Astrocyte of the spinal cord (primary cell): Measurements from ENCODE around the gene JMJD1C.

Experiments
- DNase-seq: peaks from one replicate; pipeline ENCODE4 v3.0.0; 2011; ENCODE audit warnings: low read depth, low spot score
- H3K4me3 ChIP-seq: 2 replicates; pipeline ENCODE4 v1.5.1; 2011; ENCODE audit warnings: low read depth, mild to moderate bottlenecking, low read length, moderate library complexity
- CTCF ChIP-seq: IDR thresholded peaks from 2 replicates; pipeline ENCODE4 v1.5.1; 2012; ENCODE audit warnings: low read depth, mild to moderate bottlenecking, low read length, inconsistent platforms
- in situ Hi-C: cut with HindIII; loops from 2 replicates; pipeline ENCODE4 v1.10.0; 2017; ENCODE audit warnings: low sequenced_read_pairs

JMJD1C gene

DNA sequence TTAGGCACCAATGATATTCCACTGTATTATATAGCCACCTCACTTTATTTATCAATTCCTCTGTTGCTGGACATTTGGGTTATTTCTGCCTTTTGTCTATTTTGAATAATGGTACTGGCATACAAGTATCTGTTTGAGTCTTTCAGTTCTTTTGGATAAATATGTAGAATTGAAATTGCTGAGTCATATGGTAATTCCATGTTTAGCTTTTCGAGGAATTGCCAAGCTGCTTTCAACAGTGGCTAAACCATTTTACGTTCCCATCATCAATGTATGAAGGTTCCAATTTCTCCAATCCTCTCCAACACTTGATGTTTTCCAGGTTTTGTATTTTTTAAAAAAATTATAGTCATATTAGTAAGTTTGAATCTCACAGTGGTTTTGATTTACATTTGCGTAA lies 42.3 kb downstream of the JMJD1C start:
- H3K4me3 ChIP-seq, result no peak overlapping the region
- no peak for DNase-seq
- TF ChIP-seq CTCF, result no peak
- in situ Hi-C loops, result no loop called here

- H3K4me3 ChIP-seq, result no peak overlapping the region
- in situ Hi-C loops, result no loop called here
- DNase-seq, result no peak
- TF ChIP-seq CTCF, result no peak
Measured at GRCh38 chr10:63421591-63421990, 44.2 kb downstream of the JMJD1C start.

- no peak for TF ChIP-seq CTCF
- in situ Hi-C loops, result no loop called here
- no peak overlapping the region for H3K4me3 ChIP-seq
- no peak for DNase-seq
Measured at GRCh38 chr10:63416376-63416775, 49.4 kb downstream of the JMJD1C start.

DNA sequence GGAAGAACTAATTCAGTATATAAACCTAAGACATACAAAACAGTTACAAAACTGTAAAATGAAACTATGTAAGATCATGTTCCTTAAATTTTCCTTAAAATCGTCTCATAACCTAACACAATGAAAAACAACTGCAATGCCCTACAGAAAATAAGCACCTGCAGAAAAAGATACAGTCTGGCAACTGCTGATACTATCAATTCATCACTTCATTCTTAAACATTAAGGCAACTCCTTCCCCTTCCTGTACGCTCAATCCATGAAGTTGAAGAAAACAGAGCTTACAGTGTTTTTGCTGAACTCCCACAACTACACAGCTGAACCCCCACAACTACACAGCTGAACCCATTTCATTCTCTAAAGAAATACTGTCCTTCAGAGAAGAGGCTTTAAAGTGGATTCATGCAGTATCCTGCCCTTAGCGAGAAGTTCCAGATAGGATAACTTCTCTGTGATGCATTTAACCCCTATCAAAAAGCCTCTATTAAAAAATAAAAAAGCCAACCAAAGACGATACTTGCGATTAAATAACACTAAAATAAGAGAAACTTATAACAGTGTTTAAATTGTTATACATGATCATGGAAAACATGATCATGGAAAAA lies 50.0 kb downstream of the JMJD1C start:
- no peak for TF ChIP-seq CTCF
- in situ Hi-C loops, result no loop called here
- no peak overlapping the region for H3K4me3 ChIP-seq
- no peak for DNase-seq

GRCh38 chr10:63414481-63415260 lies 51.1 kb downstream of the JMJD1C start:
- TF ChIP-seq CTCF, result no peak
- no peak overlapping the region for H3K4me3 ChIP-seq
- in situ Hi-C loops, result no loop called here
- DNase-seq, result peak; percentile 47

GRCh38 chr10:63413429-63413828 lies 52.3 kb downstream of the JMJD1C start:
- DNase-seq, result no peak
- no peak overlapping the region for H3K4me3 ChIP-seq
- TF ChIP-seq CTCF, result no peak
- in situ Hi-C loops, result no loop called here
